HEK293T (cell line): ENCODE data around the gene LPGAT1.

Experiments used
- ARNT ChIP-seq: fragments of 450-650 bp; IDR thresholded peaks from 2 replicates; pipeline ENCODE4 v1.6.1; 2017; ENCODE audit warnings: mild to moderate bottlenecking
- BHLHE40 ChIP-seq: fragments of 450-650 bp; IDR thresholded peaks from 2 replicates; pipeline ENCODE4 v1.6.1; 2016; ENCODE audit warnings: mild to moderate bottlenecking, moderate library complexity, borderline replicate concordance
- ELF4 ChIP-seq: fragments of 450-650 bp; IDR thresholded peaks from 2 replicates; pipeline ENCODE4 v1.6.1; 2017; ENCODE audit warnings: antibody characterized with exemption
- FOXA1 ChIP-seq: fragments of 450-650 bp; IDR thresholded peaks from 2 replicates; pipeline ENCODE4 v1.6.1; 2016; ENCODE audit warnings: mild to moderate bottlenecking
- FOXM1 ChIP-seq: fragments of 450-650 bp; IDR thresholded peaks from 2 replicates; pipeline ENCODE4 v1.6.1; 2017; ENCODE audit warnings: mild to moderate bottlenecking, borderline replicate concordance
- L3MBTL2 ChIP-seq: fragments of 450-650 bp; conservative IDR thresholded peaks from 2 replicates; pipeline ENCODE4 v1.6.1; 2016; ENCODE audit warnings: mild to moderate bottlenecking
- NFRKB ChIP-seq: fragments of 450-650 bp; IDR thresholded peaks from 2 replicates; pipeline ENCODE4 v1.6.1; 2016; ENCODE audit warnings: mild to moderate bottlenecking, moderate library complexity
- SP1 ChIP-seq: fragments of 450-650 bp; IDR thresholded peaks from 2 replicates; pipeline ENCODE4 v1.6.1; 2017
- SUZ12 ChIP-seq: fragments of 450-650 bp; IDR thresholded peaks from 2 replicates; pipeline ENCODE4 v1.6.1; 2016; ENCODE audit warnings: mild to moderate bottlenecking
- TARDBP ChIP-seq: fragments of 450-650 bp; IDR thresholded peaks from 2 replicates; pipeline ENCODE4 v1.6.1; 2016
- ZNF384 ChIP-seq: fragments of 450-650 bp; IDR thresholded peaks from 2 replicates; pipeline ENCODE4 v1.6.1; 2016

GRCh38 chr1:211730347-211730746 is 100.2 kb downstream of the LPGAT1 start:
- no peak for TF ChIP-seq BHLHE40
- no peak for TF ChIP-seq SUZ12
- TF ChIP-seq FOXM1, result no peak
- TF ChIP-seq SP1, result no peak
- TF ChIP-seq ZNF384, result no peak
- TF ChIP-seq TARDBP, result no peak
- no peak for TF ChIP-seq L3MBTL2
- TF ChIP-seq ELF4, result no peak
- no peak for TF ChIP-seq FOXA1
- TF ChIP-seq ARNT, result no peak
- TF ChIP-seq NFRKB, result no peak
